Measurements from ENCODE around the gene LRRK1.

Gene LRRK1

DNA sequence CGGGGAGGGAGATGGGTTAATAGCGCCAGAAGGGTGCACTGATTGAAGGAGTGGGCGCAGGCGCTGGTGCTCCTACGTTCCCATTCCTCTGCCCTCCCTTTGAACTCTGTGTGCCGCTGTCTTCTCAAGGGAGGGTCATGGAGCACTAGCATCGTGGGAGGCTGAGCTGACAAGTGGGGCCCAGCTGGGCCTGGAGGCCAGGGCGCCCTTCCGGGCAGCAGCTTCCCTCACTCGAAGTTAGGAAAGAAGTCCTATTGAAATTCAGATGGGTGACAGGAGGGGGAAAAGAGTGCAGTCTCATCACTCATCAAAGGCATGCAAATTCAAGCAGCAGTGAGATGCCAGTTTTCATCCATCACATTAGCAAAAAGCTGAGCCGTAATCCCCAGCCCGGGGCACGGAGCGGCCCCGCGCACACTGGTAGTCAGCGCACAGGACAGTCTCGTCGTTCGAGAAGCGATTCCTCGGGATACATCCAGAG lies 128.2 kb downstream of the LRRK1 start:
- TF ChIP-seq FOXP2 (optimal IDR thresholded peaks at IDR 0.05; ENCODE audit: borderline replicate concordance, extremely low read depth, extremely low read length, insufficient read depth) (no peak), SIN3A (IDR thresholded peaks at IDR 0.05; ENCODE audit: borderline replicate concordance, insufficient read depth, low read length) (no peak), POLR2AphosphoS5 (IDR thresholded peaks at IDR 0.05; ENCODE audit: low read depth, low read length) (no peak), TAF1 (IDR thresholded peaks at IDR 0.05; ENCODE audit: borderline replicate concordance, insufficient read depth, low read length) (no peak), REST (IDR thresholded peaks at IDR 0.05; ENCODE audit: insufficient read depth in 1 of 2, low read depth in 2 of 2, low read length in 2 of 2) (no peak)

DNA sequence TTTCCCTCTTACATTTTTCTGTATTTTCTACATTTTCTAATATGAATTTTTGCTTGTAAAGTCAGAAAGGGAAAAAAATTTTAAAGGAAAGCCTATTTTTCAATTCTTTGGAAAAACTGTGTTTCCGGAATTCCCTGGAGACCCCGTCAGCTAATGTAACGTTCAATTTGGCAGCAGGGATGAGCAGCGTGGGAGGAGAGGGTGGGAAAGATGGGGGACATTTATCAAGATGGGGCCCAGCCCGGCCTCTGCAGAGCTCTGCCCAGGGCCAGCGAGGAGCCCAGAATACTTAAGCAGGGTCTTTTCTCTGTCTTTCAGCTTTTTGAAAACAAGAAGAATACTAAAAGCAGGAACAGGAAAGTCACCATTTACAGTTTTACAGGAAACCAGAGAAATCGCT lies 129.0 kb downstream of the LRRK1 start:
- TF ChIP-seq TAF1 (IDR thresholded peaks at IDR 0.05; ENCODE audit: borderline replicate concordance, insufficient read depth, low read length) (no peak), FOXP2 (optimal IDR thresholded peaks at IDR 0.05; ENCODE audit: borderline replicate concordance, extremely low read depth, extremely low read length, insufficient read depth) (no peak), REST (IDR thresholded peaks at IDR 0.05; ENCODE audit: insufficient read depth in 1 of 2, low read depth in 2 of 2, low read length in 2 of 2) (no peak), POLR2AphosphoS5 (IDR thresholded peaks at IDR 0.05; ENCODE audit: low read depth, low read length) (no peak), SIN3A (IDR thresholded peaks at IDR 0.05; ENCODE audit: borderline replicate concordance, insufficient read depth, low read length) (no peak)

GRCh38 chr15:101048581-101049030 lies 129.4 kb downstream of the LRRK1 start:
- TF ChIP-seq FOXP2 (optimal IDR thresholded peaks at IDR 0.05; ENCODE audit: borderline replicate concordance, extremely low read depth, extremely low read length, insufficient read depth) (no peak), TAF1 (IDR thresholded peaks at IDR 0.05; ENCODE audit: borderline replicate concordance, insufficient read depth, low read length) (no peak), SIN3A (IDR thresholded peaks at IDR 0.05; ENCODE audit: borderline replicate concordance, insufficient read depth, low read length) (no peak), REST (IDR thresholded peaks at IDR 0.05; ENCODE audit: insufficient read depth in 1 of 2, low read depth in 2 of 2, low read length in 2 of 2) (no peak), POLR2AphosphoS5 (IDR thresholded peaks at IDR 0.05; ENCODE audit: low read depth, low read length) (no peak)

GRCh38 chr15:101049282-101049681 lies 130.1 kb downstream of the LRRK1 start:
- no peak for TF ChIP-seq TAF1 (IDR thresholded peaks at IDR 0.05; ENCODE audit: borderline replicate concordance, insufficient read depth, low read length)
- TF ChIP-seq FOXP2 (optimal IDR thresholded peaks at IDR 0.05; ENCODE audit: borderline replicate concordance, extremely low read depth, extremely low read length, insufficient read depth) = no peak
- TF ChIP-seq POLR2AphosphoS5 (IDR thresholded peaks at IDR 0.05; ENCODE audit: low read depth, low read length) = no peak
- TF ChIP-seq REST (IDR thresholded peaks at IDR 0.05; ENCODE audit: insufficient read depth in 1 of 2, low read depth in 2 of 2, low read length in 2 of 2) = no peak
- no peak for TF ChIP-seq SIN3A (IDR thresholded peaks at IDR 0.05; ENCODE audit: borderline replicate concordance, insufficient read depth, low read length)
